Hepatocyte (in vitro differentiated cells): ENCODE results near the gene PPP4R1. TPM values are rescaled to one million over a fixed set of nuclear protein-coding genes. Genes with fewer than 3 reads are reported as not detected.

Experiments used
- DNase-seq: peaks from one replicate; pipeline ENCODE4 v3.0.0-alpha.2; 2016; ENCODE audit warnings: low spot score
- H2AFZ ChIP-seq: fragments of 200-600 bp; sonication (generic); 2 replicates; pipeline ENCODE4 v1.6.0; 2016; ENCODE audit warnings: antibody characterized with exemption, mild to moderate bottlenecking
- H3K27ac ChIP-seq: fragments of 200-600 bp; sonication (generic); 2 replicates; pipeline ENCODE4 v1.5.1; 2016; ENCODE audit warnings: mild to moderate bottlenecking
- H3K27me3 ChIP-seq: fragments of 200-600 bp; sonication (generic); 2 replicates; pipeline ENCODE4 v1.6.1; 2016
- H3K36me3 ChIP-seq: fragments of 200-600 bp; sonication (generic); replicated peaks from 2 replicates; pipeline ENCODE4 v1.5.1; 2016; ENCODE audit warnings: low read depth; ENCODE audit not compliant: insufficient read depth
- H3K4me1 ChIP-seq: fragments of 200-600 bp; sonication (generic); 2 replicates; pipeline ENCODE4 v1.5.1; 2016; ENCODE audit warnings: mild to moderate bottlenecking, moderate library complexity; ENCODE audit not compliant: insufficient read depth
- H3K4me2 ChIP-seq: fragments of 200-600 bp; sonication (generic); 2 replicates; pipeline ENCODE4 v1.6.0; 2016
- H3K4me3 ChIP-seq: fragments of 200-600 bp; sonication (generic); 2 replicates; pipeline ENCODE4 v1.5.1; 2016; ENCODE audit warnings: mild to moderate bottlenecking
- H3K79me2 ChIP-seq: fragments of 200-600 bp; sonication (generic); 2 replicates; pipeline ENCODE4 v1.6.0; 2017; ENCODE audit warnings: mild to moderate bottlenecking
- H3K9me2 ChIP-seq: fragments of 200-600 bp; sonication (generic); replicated peaks from 2 replicates; pipeline ENCODE4 v1.6.0; 2017; ENCODE audit warnings: mild to moderate bottlenecking; ENCODE audit not compliant: insufficient read depth
- H3K9me3 ChIP-seq: fragments of 200-600 bp; sonication (generic); 2 replicates; pipeline ENCODE4 v1.5.1; 2016; ENCODE audit warnings: low read depth, mild to moderate bottlenecking
- H4K20me1 ChIP-seq: fragments of 200-600 bp; sonication (generic); 2 replicates; pipeline ENCODE4 v1.6.0; 2016; ENCODE audit warnings: mild to moderate bottlenecking; ENCODE audit not compliant: insufficient read depth, poor library complexity, severe bottlenecking
- CTCF ChIP-seq: fragments of 200-600 bp; sonication (generic); IDR thresholded peaks from 2 replicates; pipeline ENCODE4 v1.5.1; 2016; ENCODE audit warnings: antibody characterized with exemption, mild to moderate bottlenecking; ENCODE audit not compliant: poor library complexity
- EZH2 ChIP-seq: fragments of 200-600 bp; sonication (generic); IDR thresholded peaks from 2 replicates; pipeline ENCODE4 v1.6.1; 2016; ENCODE audit warnings: antibody characterized with exemption, mild to moderate bottlenecking, borderline replicate concordance
- EZH2phosphoT487 ChIP-seq: fragments of 200-600 bp; sonication (generic); IDR thresholded peaks from one replicate; pipeline ENCODE4 v1.6.1; 2018; ENCODE audit warnings: antibody characterized with exemption, mild to moderate bottlenecking, low read depth, moderate library complexity; ENCODE audit not compliant: unreplicated experiment, severe bottlenecking
- WGBS: methylation state at CpG from one replicate; pipeline ENCODE4 v1.1.6; 2016; ENCODE audit warnings: low lambda C conversion rate; ENCODE audit errors: missing lambda C conversion rate; 5-methylcytosine and 5-hydroxymethylcytosine counted together
- polyA plus RNA-seq: library from polyadenylated mRNA; unstranded; fragments of >200 nt; fragmentation: Nextera tagmentation; extraction: Ambion mirVana; gene quantifications from 2 replicates; pipeline ENCODE4 v1.2.1, GENCODE V29; 2016
- total RNA-seq: library from RNA; depleted of rRNA; stranded (reverse); fragments of >200 nt; gene quantifications from 2 replicates; pipeline ENCODE4 v1.2.3, GENCODE V29; 2014

The PPP4R1 gene
- total and polyA plus RNA-seq, 2 experiments from 2014 or later, result 34.5 to 93.6 TPM

- Histone ChIP-seq H3K4me3 (no peak overlapping the region), H3K27me3 (no peaks in the 10 kb centered on the region), H3K79me2 (no peaks in the 10 kb centered on the region), H4K20me1 (no peaks in the 10 kb centered on the region), H3K9me3 (no peaks in the 10 kb centered on the region), H2AFZ (no peak overlapping the region), H3K36me3 (no peaks in the 10 kb centered on the region), H3K9me2 (no peaks in the 10 kb centered on the region), H3K4me2 (no peak overlapping the region), H3K4me1 (peaks cover 4% of the 10 kb centered on the region), H3K27ac (peak overlapping the region; percentile 52)
- WGBS, result 68% methylated on average over 27 of the region's 27 CpGs
- peak; percentile 67 for DNase-seq
- TF ChIP-seq EZH2, result no peak
- no peak for TF ChIP-seq EZH2phosphoT487
- TF ChIP-seq CTCF, result no peak
These were observed 78.8 kb downstream of the PPP4R1 start for GRCh38 chr18:9535430-9535991.

GRCh38 chr18:9534844-9535243, 79.5 kb downstream of the PPP4R1 start:
- DNase-seq, result no peak
- Histone ChIP-seq H3K4me3 (no peak overlapping the region), H3K9me3 (no peaks in the 10 kb centered on the region), H3K27ac (no peak overlapping the region), H3K36me3 (no peaks in the 10 kb centered on the region), H4K20me1 (no peaks in the 10 kb centered on the region), H3K4me1 (peaks cover 4% of the 10 kb centered on the region), H3K9me2 (no peaks in the 10 kb centered on the region), H3K79me2 (no peaks in the 10 kb centered on the region), H3K27me3 (no peaks in the 10 kb centered on the region), H2AFZ (no peak overlapping the region), H3K4me2 (no peak overlapping the region)
- TF ChIP-seq EZH2 (no peak), EZH2phosphoT487 (no peak), CTCF (no peak)
- WGBS, result 98% methylated on average over 11 of the region's 11 CpGs

- Histone ChIP-seq H3K79me2 (no peaks in the 10 kb centered on the region), H3K4me3 (no peak overlapping the region), H3K9me2 (no peaks in the 10 kb centered on the region), H3K27ac (no peak overlapping the region), H3K4me2 (no peak overlapping the region), H2AFZ (no peak overlapping the region), H3K4me1 (peaks cover 4% of the 10 kb centered on the region), H4K20me1 (no peaks in the 10 kb centered on the region), H3K9me3 (no peaks in the 10 kb centered on the region), H3K27me3 (no peaks in the 10 kb centered on the region), H3K36me3 (no peaks in the 10 kb centered on the region)
- no peak for DNase-seq
- 92% methylated on average over 7 of the region's 7 CpGs for WGBS
- no peak for TF ChIP-seq EZH2
- no peak for TF ChIP-seq CTCF
- TF ChIP-seq EZH2phosphoT487, result no peak
These were observed 82.5 kb downstream of the PPP4R1 start for GRCh38 chr18:9531791-9532410.
